NB4 (cell line): ENCODE data around the gene CYLD.

Experiments
- CTCF ChIP-seq: IDR thresholded peaks from one replicate; pipeline ENCODE4 v1.5.1; 2012; ENCODE audit warnings: low read depth, low read length
- POLR2A ChIP-seq: IDR thresholded peaks from 2 replicates; pipeline ENCODE4 v1.6.1; 2011; ENCODE audit warnings: mild to moderate bottlenecking; ENCODE audit not compliant: insufficient read length; ENCODE audit errors: extremely low read depth

- no peak for TF ChIP-seq CTCF
- TF ChIP-seq POLR2A, result no peak
These were observed 5.4 kb upstream of the CYLD start for GRCh38 chr16:50736448-50736847.
